ENCODE measurements around the gene PAQR5. TPM values are rescaled to one million over a fixed set of nuclear protein-coding genes. Genes with fewer than 3 reads are reported as not detected.

Gene PAQR5
- total RNA-seq, 2 experiments from 2014 or later: not detected

DNA sequence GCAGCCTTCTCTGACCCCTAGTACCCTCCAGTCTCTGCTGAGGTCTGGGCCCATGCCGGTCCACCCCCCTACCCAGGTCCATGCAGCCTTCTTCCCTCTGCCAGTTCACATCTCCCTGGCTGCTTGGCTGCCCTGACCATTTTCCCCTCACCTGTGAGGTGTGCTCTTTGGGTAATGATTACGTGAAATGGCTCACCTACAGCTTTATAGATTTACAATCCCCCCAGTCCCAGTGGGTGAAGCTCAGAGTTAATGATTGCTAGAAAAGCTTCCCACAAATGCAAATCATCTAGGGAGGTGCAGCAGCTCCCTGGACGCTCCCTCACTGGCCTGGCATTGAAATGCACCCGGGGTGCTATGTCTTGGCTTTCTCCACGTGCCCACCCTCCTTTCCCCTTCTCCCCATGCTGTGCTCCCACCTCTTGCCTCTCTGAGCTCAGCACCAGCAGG is 18.7 kb downstream of the PAQR5 start:
- no peaks in the 10 kb centered on the region for H3K36me3 Mint-ChIP-seq (ENCODE audit: low read depth)
- no peaks in the 10 kb centered on the region for H3K9me3 Mint-ChIP-seq
- intact Hi-C loops (cut with DNase I, micrococcal nuclease): no loop called here
- ChIA-PET POLR2A (no interaction called here), CTCF (no interaction called here)
- Histone ChIP-seq H3K27ac (ENCODE audit: low read depth in 1 of 2, low read length in 2 of 2) (no peak overlapping the region), H3K36me3 (ENCODE audit: insufficient read depth, low read length) (no peaks in the 10 kb centered on the region), H3K4me1 (ENCODE audit: insufficient read depth, low read length) (peaks cover 2% of the 10 kb centered on the region), H3K9me3 (ENCODE audit: control insufficient read depth in 1 of 2, insufficient read depth in 1 of 2, low read length in 2 of 2) (no peaks in the 10 kb centered on the region), H3K4me3 (ENCODE audit: low read length) (no peak overlapping the region), H3K27me3 (ENCODE audit: control insufficient read depth in 1 of 2, insufficient read depth in 2 of 2, low read length in 2 of 2) (peaks cover 0 to 5% of the 10 kb centered on the region in 2 experiments)
- H3K4me1 Mint-ChIP-seq (ENCODE audit: low read depth): peaks cover 9% of the 10 kb centered on the region
- TF ChIP-seq, protein P1, sequence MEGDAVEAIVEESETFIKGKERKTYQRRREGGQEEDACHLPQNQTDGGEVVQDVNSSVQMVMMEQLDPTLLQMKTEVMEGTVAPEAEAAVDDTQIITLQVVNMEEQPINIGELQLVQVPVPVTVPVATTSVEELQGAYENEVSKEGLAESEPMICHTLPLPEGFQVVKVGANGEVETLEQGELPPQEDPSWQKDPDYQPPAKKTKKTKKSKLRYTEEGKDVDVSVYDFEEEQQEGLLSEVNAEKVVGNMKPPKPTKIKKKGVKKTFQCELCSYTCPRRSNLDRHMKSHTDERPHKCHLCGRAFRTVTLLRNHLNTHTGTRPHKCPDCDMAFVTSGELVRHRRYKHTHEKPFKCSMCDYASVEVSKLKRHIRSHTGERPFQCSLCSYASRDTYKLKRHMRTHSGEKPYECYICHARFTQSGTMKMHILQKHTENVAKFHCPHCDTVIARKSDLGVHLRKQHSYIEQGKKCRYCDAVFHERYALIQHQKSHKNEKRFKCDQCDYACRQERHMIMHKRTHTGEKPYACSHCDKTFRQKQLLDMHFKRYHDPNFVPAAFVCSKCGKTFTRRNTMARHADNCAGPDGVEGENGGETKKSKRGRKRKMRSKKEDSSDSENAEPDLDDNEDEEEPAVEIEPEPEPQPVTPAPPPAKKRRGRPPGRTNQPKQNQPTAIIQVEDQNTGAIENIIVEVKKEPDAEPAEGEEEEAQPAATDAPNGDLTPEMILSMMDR (IDR thresholded peaks at IDR 0.05): no peak
- H3K27ac Mint-ChIP-seq: no peak overlapping the region
- DNase-seq: no peak
- no peak for ATAC-seq (ENCODE audit: poor library complexity)
- H3K4me3 Mint-ChIP-seq: no peak overlapping the region
- peaks cover 6% of the 10 kb centered on the region for H3K27me3 Mint-ChIP-seq

DNA sequence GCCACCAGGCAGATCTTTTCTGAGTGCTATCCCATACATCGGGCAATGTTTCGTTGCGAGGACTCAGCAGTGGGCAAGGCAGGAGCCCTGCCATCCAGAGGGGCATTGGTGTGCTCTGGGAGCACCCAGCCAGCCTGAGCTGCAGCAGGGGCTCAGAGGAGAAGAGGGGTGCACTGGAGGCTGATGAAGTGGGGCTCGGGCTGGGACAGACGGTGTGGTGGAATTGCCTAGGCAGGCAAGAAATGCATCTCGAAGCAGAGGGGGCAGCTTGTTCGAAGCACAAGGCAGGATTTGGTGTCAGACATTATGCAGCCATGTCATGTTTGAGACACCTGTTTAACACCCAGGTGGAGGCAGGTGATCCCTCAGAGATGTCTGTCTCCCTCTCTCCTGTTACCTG is 19.3 kb downstream of the PAQR5 start:
- intact Hi-C loops (cut with DNase I, micrococcal nuclease): no loop called here
- H3K27ac Mint-ChIP-seq: no peak overlapping the region
- H3K4me3 ChIP-seq (ENCODE audit: low read length): no peak overlapping the region
- H3K27me3 Mint-ChIP-seq: peaks cover 6% of the 10 kb centered on the region
- DNase-seq (no peak), ATAC-seq (ENCODE audit: poor library complexity) (no peak)
- ChIA-PET POLR2A (no interaction called here), CTCF (no interaction called here)
- peaks cover 2% of the 10 kb centered on the region for H3K4me1 ChIP-seq (ENCODE audit: insufficient read depth, low read length)
- H3K27me3 ChIP-seq (ENCODE audit: control insufficient read depth in 1 of 2, insufficient read depth in 2 of 2, low read length in 2 of 2): peaks cover 0 to 3% of the 10 kb centered on the region in 2 experiments
- H3K36me3 Mint-ChIP-seq (ENCODE audit: low read depth): no peaks in the 10 kb centered on the region
- TF ChIP-seq, protein P1 (IDR thresholded peaks at IDR 0.05): no peak
- no peaks in the 10 kb centered on the region for H3K9me3 Mint-ChIP-seq
- H3K4me3 Mint-ChIP-seq: no peak overlapping the region
- no peak overlapping the region for H3K27ac ChIP-seq (ENCODE audit: low read depth in 1 of 2, low read length in 2 of 2)
- peaks cover 9% of the 10 kb centered on the region for H3K4me1 Mint-ChIP-seq (ENCODE audit: low read depth)
- H3K9me3 ChIP-seq (ENCODE audit: control insufficient read depth in 1 of 2, insufficient read depth in 1 of 2, low read length in 2 of 2): no peaks in the 10 kb centered on the region
- no peaks in the 10 kb centered on the region for H3K36me3 ChIP-seq (ENCODE audit: insufficient read depth, low read length)

DNA sequence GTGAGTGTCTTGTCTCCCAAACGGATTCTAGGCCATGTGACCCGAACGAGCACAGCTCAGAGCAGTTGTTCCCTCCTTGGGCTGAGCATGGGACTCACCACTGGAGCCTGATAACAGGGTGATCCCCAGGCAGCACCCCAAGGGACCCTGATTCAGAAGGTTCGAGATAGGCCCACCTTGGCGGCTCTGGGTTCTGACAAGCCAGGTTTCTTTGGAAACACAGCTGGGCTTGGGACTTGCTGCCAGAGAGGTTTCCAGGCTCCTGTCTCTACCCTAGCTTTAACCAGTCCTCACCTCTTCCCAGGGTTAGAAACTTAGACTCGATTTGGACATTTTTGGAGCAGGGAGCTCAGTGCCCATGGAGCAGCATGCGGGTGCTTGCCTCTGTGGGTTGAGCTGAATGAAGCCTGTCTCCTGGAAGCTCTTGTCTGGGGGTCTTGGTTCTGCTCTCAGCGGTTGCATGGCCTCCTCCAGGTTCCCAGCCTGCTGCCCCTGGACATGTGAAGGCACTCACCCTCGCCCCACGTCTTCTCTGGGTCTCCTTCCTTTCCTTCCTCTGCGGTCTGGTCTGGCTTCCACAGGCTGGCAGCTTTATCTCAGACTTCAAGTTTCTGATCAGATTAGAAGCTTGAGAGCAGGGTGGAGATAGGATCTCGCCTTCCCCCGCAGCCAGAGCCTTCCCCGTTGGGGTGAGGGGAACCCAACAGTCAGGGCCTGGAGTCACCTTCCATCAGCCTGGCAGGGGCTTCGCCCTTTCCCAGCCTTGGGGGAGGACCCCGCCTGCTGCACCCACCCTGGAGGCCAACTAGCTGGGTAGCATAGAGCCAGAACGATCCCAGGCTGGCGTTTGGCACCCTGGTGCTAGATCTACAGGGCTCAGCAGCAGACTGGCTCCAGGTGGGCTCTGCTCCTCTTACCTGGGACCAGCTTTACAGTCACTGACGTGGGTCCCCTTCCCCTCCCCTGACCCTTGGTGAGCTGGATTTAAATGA is 21.0 kb downstream of the PAQR5 start:
- intact Hi-C loops (cut with DNase I, micrococcal nuclease): no loop called here
- H3K4me1 Mint-ChIP-seq (ENCODE audit: low read depth): peaks cover 9% of the 10 kb centered on the region
- TF ChIP-seq, protein P1 (IDR thresholded peaks at IDR 0.05): no peak
- no peak for ATAC-seq (ENCODE audit: poor library complexity)
- H3K4me3 ChIP-seq (ENCODE audit: low read length): no peak overlapping the region
- no peak overlapping the region for H3K27ac Mint-ChIP-seq
- H3K9me3 ChIP-seq (ENCODE audit: control insufficient read depth in 1 of 2, insufficient read depth in 1 of 2, low read length in 2 of 2): no peaks in the 10 kb centered on the region
- ChIA-PET CTCF (interaction anchor here (0.6 kb wide), 1 partner anchor 818 kb away, joined by 4 read pairs; no protein-coding TSS in a partner anchor), POLR2A (interaction anchor here (0.7 kb wide), 1 partner anchor 1226 kb away, joined by 4 read pairs; no protein-coding TSS in a partner anchor)
- no peak for DNase-seq
- H3K27me3 ChIP-seq (ENCODE audit: control insufficient read depth in 1 of 2, insufficient read depth in 2 of 2, low read length in 2 of 2): peaks cover 0 to 3% of the 10 kb centered on the region in 2 experiments
- no peak overlapping the region for H3K4me3 Mint-ChIP-seq
- H3K36me3 ChIP-seq (ENCODE audit: insufficient read depth, low read length): no peaks in the 10 kb centered on the region
- no peaks in the 10 kb centered on the region for H3K36me3 Mint-ChIP-seq (ENCODE audit: low read depth)
- peaks cover 6% of the 10 kb centered on the region for H3K27me3 Mint-ChIP-seq
- no peak overlapping the region for H3K27ac ChIP-seq (ENCODE audit: low read depth in 1 of 2, low read length in 2 of 2)
- H3K9me3 Mint-ChIP-seq: no peaks in the 10 kb centered on the region
- peaks cover 2% of the 10 kb centered on the region for H3K4me1 ChIP-seq (ENCODE audit: insufficient read depth, low read length)

Measured in CD4-positive, alpha-beta T cell (primary cell).